Mammary epithelial cell (primary cell): ENCODE measurements around the gene GPR42.

Source experiments
- CTCF ChIP-seq, 2 donors: IDR thresholded peaks in 1 of 2; conservative IDR thresholded peaks in 1 of 2; 2 replicates each; pipeline ENCODE4 v1.5.1; 2011 to 2012; ENCODE audit warnings: inconsistent platforms in 2 of 2, low read length in 2 of 2, mild to moderate bottlenecking in 2 of 2, control low read depth in 1 of 2, low read depth in 1 of 2; ENCODE audit not compliant: insufficient read depth in 1 of 2; ENCODE audit errors: extremely low read depth in 1 of 2
- EZH2 ChIP-seq: IDR thresholded peaks from 2 replicates; pipeline ENCODE4 v1.6.1; 2012; ENCODE audit warnings: low read length, inconsistent platforms, borderline replicate concordance

- TF ChIP-seq CTCF (conservative IDR thresholded peaks at IDR 0.05 in 1 of 2, IDR thresholded peaks at IDR 0.05 in 1 of 2; ENCODE audit: extremely low read depth in 1 of 2, insufficient read depth in 1 of 2, low read depth in 1 of 2, low read length in 2 of 2) (no peak), EZH2 (no peak)
Observed at GRCh38 chr19:35375505-35376307, 4.8 kb downstream of the GPR42 start.
